COLO829 (cell line): ENCODE measurements around the gene PIAS1.
"Not testable (repeated sequence)": the region's sequence is repeated elsewhere in the genome, so short reads cannot be mapped to it uniquely, and the experiment has no call there.

Experiments used
- DNase-seq: peaks from one replicate; pipeline ENCODE4 v3.0.0; 2012; ENCODE audit warnings: low spot score

The PIAS1 gene

DNA sequence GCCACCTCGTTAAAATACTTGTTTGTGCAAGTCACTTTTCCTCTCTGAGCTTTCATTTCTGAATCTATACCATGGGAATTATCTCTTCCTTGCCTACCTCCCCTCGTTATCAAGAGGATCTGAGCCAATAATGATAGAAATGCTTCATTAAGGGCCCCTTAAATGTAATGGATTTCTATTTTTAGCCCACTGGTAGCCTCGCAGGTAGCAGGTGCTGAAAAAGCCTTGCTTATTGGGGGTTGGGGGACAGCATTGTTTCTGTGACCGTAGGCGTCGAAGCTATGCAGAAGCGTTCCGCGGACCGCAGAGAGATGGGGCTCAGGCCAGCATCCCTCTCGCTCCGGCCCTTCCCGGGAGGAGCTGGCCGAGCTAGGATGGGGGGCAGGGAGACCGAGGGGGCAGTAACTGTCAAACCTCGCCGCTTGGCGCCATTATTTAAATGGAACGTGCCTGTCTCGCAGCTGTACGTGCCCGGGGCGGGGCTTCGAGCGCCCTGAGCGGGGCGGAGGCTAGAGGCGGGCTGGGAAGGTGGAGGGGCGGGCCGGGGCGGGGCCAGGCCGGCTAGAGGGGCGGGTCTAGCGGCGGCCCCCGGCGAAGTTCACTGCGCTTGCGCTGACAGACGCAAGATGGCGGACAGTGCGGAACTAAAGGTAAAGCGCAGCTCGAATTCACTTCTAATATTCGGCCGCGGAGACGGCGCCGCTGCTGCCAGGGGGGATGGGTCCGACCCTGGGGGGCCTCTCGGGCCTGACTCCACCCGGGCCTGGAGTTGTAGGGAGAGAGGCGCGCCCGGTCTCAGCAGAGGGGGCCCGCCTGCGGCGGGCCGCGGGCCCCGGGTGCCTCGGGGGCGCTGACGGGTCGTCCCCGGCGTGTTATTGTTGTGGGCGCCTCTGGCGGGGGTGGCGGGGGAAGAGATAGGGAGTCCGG, at the start of gene PIAS1:
Gene PIAS1 (plus strand): TSS at position 615 of the 927 bp plus-strand sequence. CDS start 12 bp downstream, at position 627.
- peak; percentile 76 for DNase-seq

DNA sequence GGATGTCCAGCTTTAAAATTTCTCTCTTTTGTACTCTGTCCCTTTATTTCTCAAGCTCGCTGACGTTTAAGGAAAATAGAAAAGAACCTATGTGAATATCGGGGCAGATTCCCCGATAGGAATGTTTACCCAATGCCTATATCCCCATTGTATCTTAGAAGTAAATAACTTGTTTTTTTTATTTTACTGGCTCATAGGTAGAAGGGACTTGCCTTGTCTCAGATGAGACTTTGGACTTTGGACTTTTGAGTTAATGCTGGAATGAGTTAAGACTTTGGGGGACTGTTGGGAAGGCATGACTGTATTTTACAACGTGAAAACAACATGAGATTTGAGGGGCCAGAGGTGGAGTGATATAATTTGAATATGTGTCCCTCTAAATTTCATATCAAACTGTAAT, 46.5 kb upstream of the PIAS1 start:
- DNase-seq = not testable (repeated sequence)

DNA sequence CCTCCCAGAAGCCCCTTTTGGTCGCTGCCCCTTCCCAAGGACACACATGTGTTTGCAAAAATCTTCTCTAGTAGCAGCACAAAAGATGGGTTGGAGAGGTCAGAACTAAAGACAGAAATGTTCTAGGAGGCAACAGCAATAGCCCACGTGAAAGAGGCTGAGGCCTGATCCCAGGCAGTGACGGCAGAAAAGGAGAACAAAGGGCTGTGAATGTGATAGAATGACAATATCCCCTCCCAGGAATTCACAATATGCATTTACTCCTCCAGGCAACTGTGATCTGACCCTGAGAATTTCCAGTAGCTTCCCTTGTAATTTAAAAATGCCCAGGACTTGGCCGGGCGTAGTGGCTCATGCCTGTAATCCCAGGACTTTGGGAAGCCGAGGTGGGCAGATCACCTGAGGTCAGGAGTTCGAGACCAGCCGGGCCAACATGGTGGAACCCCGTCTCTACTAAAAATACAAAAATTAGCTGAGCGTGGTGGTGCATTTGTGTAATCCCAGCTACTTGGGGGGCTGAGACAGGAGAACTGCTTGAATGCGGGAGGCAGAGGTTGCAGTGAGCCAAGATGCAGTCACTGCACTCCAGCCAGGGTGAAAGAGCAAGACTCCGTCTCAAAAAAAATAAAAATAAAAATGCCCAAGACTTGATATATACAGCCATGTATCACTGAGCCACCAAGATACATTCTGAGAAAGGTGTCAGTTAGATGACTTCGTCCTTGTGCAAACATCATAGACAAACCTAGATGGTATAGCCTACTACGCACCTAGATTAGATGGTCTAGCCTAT, 43.6 kb upstream of the PIAS1 start:
- DNase-seq = no peak

DNA sequence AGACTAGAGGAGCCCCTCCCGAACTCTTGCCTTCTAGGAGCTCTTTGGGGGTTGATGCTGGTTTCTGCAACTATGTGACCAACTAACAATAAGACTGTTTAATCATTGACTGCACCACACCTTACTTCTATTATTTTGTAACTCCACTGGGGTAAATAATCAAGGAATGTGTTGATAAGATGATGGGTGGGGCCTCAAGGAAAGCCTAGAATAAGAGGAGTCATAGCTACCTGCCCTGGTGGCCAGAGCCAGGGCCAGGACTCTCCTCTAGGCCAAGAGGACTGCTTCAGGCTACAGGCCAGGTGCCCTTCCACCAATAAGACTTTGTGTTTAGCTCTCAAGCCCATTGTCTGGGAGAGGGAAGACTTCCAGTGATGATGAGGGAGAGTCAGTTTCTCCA, 41.2 kb upstream of the PIAS1 start:
- no peak for DNase-seq

DNA sequence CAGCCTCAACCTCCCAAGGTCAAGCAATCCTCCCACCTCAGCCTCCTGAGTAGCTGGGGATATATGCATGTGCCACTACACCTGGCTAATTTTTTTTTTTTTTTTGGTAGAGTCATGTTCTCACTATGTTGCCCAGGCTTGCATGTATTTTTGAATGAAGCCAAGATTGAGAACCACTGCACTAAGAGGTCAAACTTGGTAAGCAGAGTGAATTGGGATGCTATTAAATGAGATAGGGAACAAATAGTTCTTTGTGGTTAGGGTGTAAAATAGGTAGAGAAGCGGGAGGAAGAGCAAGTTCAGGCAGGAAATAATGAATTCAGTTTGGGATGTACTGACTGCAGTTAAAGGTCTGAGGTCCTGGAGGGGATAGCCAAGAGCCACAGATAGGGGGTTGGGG, 39.9 kb upstream of the PIAS1 start:
- DNase-seq = no peak

DNA sequence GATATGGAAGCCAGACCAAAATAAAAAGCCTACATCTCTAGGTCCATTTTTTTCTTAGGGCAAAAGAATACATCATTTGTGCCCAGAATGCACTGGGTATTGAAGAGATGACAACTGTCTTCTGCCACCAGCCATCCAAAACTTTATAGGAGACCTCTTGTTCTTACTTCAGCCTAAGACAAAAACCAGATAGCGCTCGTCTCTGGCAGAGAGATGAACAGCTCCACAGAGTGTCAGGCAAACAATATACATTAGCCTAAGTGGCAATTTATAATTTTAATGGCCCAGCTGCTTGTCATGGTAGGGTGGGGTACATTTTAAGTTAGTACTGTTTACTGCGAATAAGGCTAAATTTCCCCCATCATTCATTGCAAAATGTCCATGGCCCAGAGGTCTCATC, 38.9 kb upstream of the PIAS1 start:
- no peak for DNase-seq

DNA sequence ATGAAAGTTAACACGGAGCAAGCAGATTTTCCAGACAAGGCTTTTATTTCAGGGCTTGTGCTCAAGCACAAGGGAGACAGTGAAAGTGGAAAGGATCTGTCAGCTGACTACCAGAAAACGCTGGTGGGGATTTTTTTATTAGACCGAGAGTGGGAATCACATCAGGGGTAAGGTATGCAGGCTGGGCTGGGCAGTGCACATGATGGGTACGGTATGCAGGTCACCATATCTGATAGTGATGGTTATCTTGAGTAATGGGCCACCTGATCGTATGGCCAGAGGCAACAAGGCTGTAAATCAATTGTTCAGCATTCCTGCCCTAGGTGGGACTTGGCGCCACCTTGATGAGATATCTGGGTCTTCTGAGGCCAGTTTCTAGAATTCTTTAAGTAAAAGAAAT, 36.9 kb upstream of the PIAS1 start:
- DNase-seq = no peak

DNA sequence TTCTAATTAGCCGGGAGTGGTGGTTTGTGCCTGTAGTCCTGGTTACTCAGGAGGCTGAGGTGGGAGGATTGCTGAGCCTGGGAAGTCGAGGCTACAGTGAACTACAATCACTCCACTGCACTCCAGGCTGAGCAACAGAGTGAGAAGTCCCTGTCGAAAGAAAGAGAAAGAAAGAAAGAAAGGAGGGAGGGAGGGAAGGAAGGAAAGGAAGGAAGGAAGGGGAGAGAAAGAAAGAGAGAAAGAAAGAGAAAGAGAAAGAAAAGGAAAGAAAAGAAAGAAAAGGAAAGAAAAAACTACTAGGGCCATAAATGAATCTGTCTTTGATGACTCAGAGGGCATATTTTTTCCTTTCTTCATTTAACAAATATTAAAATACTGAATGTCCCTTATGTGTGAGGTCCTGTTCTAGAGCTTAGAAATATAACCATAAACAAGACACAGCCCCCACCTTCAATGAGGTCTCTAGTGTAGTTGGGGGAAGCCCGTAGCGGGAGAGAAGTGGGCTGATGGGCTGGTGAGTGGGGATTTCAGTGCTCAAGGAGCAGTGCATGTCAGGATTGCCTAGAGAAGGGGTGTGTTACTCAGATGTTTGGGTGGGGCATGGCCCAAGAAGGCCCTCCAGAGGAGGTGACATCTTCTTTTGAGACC, 35.2 kb upstream of the PIAS1 start:
- DNase-seq = no peak

DNA sequence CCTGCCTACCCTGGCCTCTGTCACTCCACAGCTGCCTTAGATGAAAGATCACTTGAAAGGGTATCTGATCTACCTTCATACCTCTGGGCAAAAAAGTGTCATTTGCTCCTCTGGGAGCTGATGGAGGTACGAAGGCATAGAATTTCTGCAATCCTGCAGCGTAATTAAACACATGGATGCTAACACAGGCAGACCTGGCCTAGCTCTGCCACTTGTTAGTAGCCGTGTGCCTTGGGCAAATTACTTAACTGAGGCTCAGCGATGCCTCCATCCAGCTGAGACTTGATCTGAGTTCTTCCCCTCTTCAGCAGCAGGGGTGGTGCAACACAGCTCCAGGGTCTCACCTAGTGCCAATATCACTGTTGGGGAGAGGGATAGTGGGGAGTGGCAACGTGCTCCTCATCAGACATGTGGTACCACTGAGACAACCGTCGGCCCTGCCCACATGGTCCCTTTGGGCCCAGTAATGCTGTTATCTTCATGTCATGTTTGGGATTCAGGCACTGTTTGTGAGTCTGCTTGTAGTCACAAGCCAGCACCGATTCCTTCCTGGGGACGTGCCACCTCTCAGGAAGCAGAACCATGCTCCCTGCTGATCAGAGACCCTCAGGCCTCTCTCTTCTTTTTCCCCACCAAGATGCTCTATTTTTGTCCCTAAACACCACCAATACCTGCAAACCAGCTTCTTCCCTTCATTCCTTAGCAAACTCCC, 34.1 kb upstream of the PIAS1 start:
- no peak for DNase-seq

DNA sequence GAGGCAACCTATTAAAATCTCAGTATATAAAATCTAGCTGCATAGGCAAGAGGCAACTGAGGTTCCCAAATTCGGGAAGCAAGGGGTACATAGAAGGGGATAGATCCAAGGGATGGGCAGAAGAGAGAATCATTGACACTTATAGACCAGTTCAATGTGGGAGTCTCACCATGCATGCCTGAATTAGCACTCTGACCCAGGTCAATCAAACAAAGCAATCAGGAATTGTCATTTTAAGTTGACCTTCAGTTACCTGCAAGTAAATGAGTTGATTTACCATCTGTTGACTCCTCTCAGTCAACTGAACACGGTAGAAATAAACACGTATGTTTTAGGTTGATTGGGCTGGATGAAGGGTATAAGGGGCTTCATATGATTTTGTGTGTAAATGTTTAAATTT, 33.4 kb upstream of the PIAS1 start:
- DNase-seq = no peak

DNA sequence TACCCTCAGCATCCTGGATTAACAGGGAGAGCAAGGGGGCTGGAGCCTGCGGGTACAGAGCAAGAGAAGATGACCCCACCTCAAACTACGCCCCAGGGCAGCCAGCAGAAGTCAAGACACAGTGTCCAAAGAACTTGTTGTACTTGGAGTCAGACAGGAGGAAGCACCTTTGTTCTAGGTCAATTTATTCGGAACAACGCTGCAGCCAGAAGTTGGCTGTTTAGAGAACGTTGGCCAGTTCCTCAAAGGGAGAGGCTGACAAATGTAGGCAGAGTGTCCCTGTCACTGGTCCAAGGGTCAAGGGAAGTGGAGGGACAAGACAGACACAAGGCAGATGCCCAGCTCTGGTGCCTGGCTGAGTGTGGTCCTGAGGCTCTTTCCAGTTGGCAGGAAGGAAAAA, 32.1 kb upstream of the PIAS1 start:
- DNase-seq = no peak

DNA sequence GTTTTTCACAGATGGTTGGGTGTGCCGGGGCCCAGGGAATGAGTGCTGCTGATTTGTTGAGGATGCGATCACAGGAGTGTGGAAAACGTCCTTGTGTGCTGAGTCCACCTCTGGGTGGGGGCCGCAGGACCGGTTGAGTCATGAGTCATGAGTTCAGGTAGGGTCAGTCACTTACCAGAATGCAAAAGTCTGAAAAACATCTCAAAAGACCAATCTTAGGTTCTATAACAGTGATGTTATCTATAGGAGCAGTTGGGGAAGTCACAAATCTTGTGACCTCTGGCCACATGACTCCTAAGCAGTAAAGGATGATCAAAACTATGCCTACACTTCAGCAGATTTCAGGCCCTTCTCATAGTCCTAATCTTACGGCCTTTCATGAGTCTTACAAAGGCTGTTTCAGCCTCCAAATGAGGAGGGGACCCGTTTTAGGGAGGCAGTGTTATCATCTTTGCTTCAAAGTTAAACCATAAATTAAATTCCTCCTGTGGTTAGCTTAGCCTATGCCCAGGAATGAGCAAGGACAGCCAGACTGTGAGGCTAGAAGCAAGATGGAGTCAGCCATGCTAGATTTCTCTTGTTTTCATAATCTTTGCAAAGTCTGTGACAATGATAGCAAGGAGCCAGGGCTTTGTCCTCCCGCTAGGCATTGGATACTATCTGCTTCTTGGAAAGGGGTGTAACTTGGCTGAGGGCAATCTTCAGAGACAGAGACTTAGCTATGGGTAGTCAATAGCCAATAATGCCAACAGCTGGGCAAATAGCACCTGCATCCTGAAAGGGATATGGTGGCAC, 30.6 kb upstream of the PIAS1 start:
- no peak for DNase-seq

DNA sequence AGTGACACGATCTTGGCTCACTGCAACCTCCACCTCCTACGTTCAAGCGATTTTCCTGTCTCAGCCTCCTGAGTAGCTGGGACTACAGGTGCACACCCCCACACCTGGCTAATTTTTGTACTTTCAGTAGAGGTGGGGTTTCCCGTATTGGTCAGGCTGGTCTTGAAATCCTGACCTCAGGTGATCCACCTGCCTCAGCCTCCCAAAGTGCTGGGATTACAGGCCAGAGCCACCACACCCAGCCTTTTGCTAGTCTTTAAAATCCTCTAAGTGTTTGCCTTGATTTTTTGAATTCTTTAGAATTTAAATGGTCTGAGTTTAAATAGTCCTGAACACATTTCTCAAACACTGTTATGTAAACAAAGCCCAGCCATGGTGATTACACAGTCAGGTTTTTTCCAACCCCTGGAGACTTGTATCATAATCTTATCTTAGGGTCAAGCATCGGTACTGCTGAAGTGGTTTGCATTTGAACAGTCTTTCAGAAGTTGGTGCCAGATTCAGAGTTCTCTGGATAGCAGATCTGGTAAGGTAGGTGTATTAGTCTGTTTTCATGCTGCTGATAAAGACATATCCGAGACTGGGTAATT, 28.2 kb upstream of the PIAS1 start:
- DNase-seq = no peak

DNA sequence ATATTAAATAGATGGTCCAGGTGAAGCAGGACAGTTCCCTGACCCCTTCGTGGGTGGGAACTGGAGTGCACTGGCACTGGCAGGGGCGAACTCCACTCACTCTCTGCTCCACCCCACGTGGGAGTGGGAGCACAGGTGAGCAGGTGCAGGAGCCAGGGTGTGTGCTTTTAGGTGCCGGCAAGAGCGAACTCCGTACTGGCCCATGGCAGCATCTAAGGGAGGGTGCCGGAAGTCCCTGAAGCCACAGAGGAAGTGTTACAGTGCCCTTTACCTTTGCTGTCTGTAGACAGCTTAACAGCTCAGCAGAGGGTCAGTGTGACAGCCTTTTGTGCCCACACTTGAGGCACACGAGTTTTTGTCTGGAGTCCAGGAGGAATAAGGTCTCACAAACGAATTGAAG, 26.7 kb upstream of the PIAS1 start:
- DNase-seq = no peak

DNA sequence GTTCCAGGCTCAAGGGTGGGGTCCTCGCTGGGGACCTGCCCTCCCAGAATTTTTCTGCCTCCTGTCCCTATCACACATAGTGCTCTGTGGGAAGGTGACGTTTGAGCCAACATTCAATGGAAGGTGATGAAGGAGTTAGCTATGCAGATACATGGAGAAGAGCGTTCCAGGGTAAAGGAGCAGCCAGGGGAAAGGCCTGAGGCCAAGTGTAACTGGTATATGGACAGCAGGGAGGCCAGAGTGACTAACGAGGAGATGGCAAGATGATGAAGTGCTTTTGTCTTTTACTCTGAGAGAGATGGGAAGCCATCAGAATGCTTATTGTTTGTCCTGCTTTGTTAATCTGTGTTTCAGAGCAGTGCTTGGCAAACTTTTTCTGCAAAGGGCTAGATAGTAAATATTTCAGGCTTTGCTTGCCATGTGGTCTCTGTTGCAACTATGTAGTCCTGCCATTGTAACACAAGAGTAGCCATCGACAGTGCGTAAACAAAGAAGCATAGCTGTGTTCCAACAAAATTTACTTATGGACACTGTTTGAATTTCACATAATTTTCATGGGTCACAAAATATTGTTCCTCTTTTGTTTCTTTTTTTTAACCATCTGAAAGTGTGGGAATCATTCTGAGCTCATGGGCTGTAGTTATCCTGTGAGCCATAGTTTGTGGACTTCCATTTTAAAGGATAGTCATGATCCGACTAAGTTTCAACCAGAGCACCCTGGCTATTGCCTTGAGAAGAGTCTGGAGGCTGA, 25.8 kb upstream of the PIAS1 start:
- no peak for DNase-seq

DNA sequence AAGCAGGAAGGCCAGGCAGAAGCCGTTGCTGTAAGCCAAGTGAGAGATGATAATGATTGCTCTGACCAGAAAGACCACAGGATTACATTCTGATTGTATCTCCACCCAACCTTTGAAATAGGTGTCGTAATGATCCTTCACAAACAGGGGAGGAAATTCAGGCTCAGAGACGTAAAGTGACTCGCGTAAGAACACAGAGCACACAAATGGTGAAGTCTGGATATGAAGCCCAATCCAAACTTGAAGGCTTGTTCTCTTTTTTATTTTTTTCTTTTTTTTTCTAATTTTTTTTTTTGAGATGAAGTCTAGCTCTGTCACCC, 25.3 kb upstream of the PIAS1 start:
- DNase-seq = no peak

DNA sequence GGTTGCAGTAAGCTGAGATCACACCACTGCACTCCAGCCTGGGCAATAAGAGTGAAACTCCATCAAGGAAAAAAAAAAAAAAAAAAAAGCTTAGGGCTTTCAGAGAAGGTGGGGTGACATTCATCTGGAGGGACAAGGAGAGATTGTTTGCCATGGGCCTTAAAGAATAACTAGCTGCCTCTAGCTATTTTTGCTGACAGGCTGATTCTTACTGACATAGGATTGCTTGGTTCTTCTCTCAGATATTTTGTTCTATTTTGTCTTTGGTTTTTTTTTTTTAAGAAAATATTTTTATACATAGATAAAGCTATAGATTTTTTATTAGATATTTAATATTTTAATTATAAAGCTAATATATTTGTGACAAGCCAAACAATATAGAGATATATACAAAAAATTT, 24.2 kb upstream of the PIAS1 start:
- no peak for DNase-seq

DNA sequence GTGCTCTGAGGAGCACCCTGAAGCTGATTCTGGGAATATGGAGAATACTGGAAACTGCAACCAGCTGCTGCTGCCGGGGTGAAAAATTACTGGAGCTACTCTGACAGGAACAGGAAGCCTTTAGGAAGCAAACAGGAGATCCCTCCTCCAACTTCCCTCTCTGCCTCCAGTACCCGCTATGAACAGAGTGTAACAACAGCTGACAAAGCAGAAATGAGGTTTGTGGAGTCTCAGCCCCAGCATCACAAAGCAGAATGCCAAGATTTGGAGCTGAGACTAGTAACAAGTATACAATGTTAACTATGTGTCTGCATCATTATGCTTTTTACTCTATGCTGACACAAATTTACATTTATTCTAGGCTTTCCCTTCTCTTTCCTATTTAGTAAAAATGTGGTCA, 22.7 kb upstream of the PIAS1 start:
- DNase-seq = no peak

DNA sequence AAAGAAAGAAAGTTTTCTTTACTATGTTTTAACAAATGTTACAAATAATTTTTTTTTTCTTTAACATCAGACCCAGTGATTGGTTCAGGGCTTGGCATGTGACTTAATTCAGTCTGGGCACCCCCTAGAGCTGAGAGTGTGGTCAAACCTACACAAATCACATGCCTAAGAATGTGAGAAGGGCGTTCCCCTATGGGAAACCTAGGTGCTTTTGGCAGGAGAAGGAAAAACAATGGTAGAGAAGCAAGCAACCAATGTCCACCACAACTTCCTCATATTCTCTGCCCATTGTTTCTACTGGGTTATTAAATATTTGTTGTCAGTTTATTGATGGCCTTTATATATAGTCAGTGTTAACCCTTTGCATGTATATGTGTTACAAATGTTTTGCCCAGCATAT, 21.4 kb upstream of the PIAS1 start:
- no peak for DNase-seq

DNA sequence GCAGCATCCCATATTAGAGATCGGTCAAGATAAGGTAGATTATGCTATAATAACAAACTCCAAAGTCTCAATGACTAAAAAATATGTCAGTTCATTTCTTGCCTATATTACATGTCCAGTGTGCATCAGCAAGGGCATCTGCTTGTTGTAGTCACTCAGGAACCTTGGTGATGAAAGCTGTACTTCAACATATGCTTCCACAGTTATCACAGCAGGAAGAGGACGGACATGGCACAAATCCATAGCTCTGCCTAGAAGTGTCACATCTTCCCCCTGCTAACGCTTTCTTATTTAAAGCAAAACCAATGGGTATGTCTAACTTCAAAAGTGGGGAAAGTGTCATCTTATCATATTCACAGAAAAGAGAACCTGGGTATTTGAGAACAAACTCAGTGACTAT, 20.0 kb upstream of the PIAS1 start:
- no peak for DNase-seq
